Mesothelial cell of epicardium (in vitro differentiated cells): ENCODE measurements around the gene GABRA4. TPM values are rescaled to one million over a fixed set of nuclear protein-coding genes. Genes with fewer than 3 reads are reported as not detected.

Experiments used
- DNase-seq, 2 experiments: peaks; one replicate each; pipeline ENCODE4 v3.0.0; 2021; ENCODE audit warnings: low spot score in 2 of 2; ENCODE audit not compliant: unreplicated experiment in 2 of 2
- H3K27ac Mint-ChIP-seq: 2 replicates; pipeline ENCODE4 v1.8.0; 2021; ENCODE audit warnings: mixed read lengths
- H3K27me3 Mint-ChIP-seq: 2 replicates; pipeline ENCODE4 v1.8.0; 2021; ENCODE audit warnings: low read depth, mixed read lengths
- H3K36me3 Mint-ChIP-seq: 2 replicates; pipeline ENCODE4 v1.8.0; 2021; ENCODE audit warnings: mixed read lengths
- H3K4me1 Mint-ChIP-seq: 2 replicates; pipeline ENCODE4 v1.8.0; 2021; ENCODE audit warnings: mixed read lengths
- H3K4me3 Mint-ChIP-seq: 2 replicates; pipeline ENCODE4 v1.8.0; 2021; ENCODE audit warnings: mild to moderate bottlenecking, moderate library complexity, mixed read lengths
- H3K9me3 Mint-ChIP-seq: 2 replicates; pipeline ENCODE4 v1.8.0; 2021; ENCODE audit warnings: mixed read lengths
- total RNA-seq: library from RNA; stranded (reverse); gene quantifications from 3 replicates; pipeline ENCODE4 v1.2.1, GENCODE V29; 2021
- TF ChIP-seq, protein P1 (sequence below): fragments of 200-600 bp; sonication (generic); IDR thresholded peaks from one replicate; pipeline ENCODE4 v1.5.0; 2021; ENCODE audit warnings: antibody characterized with exemption; ENCODE audit not compliant: unreplicated experiment

The GABRA4 gene
- total RNA-seq, 1 donor from 2014 or later, result not detected

DNA sequence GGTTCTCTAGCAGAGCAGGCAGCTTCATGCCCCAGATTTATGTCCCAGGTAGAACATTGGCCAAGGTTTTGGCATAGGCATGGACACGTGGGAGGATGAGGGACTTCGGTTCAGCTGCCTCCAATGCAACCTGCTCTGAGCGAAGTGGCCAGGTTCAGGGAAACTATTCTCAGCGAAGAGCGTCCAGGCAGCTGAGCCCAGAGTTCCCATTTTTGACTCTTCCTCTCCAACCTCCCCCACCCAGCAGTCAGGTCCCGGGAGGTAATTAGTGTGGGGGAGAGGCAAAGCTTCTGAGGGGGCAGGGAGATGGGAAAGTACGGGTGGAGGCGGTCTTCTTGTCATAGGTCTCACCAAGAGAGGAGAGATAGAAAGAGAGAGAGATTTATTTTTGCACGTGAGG, 1.0 kb downstream of the GABRA4 start:
- H3K27me3 Mint-ChIP-seq, result peaks cover under 1% of the 10 kb centered on the region

DNA sequence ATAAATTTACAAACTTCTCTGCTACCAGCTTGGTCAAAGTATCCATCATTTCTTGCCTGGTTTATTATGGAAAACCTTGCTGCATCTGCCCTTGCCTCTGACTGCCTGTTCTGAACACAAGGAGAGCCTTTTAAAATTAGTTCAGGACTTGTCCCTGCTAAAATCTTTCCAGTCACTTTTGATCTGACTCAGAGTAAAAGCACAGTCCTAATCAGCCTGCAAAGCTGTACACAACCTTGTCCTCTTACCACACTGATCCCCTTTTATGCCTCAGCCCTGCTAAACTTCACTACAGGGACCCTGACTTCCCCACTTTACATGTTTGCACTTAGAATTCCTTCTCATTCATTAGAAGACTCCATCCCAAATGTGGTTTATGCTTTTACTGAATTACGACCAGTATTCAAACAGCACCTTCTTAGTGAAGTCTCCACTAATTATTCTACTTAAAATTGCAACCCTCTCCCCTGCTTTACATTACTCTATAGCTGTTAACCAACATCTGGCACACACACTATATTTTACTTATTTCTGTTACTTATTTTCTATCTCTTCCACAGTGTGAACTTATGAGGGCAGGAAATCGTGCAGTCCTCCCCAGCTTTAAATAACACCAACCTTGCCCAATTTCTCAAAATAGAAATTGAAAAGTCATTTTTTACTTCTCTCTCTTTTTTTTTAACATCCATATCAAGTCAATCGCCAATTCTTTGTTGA, 6.3 kb downstream of the GABRA4 start:
- Mint-ChIP-seq H3K9me3 (no peaks in the 10 kb centered on the region), H3K4me1 (peaks cover under 1% of the 10 kb centered on the region), H3K36me3 (no peaks in the 10 kb centered on the region), H3K27ac (no peak overlapping the region), H3K27me3 (peaks cover 10% of the 10 kb centered on the region), H3K4me3 (no peak overlapping the region)
- TF ChIP-seq, protein P1, sequence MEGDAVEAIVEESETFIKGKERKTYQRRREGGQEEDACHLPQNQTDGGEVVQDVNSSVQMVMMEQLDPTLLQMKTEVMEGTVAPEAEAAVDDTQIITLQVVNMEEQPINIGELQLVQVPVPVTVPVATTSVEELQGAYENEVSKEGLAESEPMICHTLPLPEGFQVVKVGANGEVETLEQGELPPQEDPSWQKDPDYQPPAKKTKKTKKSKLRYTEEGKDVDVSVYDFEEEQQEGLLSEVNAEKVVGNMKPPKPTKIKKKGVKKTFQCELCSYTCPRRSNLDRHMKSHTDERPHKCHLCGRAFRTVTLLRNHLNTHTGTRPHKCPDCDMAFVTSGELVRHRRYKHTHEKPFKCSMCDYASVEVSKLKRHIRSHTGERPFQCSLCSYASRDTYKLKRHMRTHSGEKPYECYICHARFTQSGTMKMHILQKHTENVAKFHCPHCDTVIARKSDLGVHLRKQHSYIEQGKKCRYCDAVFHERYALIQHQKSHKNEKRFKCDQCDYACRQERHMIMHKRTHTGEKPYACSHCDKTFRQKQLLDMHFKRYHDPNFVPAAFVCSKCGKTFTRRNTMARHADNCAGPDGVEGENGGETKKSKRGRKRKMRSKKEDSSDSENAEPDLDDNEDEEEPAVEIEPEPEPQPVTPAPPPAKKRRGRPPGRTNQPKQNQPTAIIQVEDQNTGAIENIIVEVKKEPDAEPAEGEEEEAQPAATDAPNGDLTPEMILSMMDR, result no peak
- no peak for DNase-seq

More for the DNA sequence above, 1.0 kb downstream of the GABRA4 start:
- H3K4me3 Mint-ChIP-seq, result peak overlapping the region; percentile 62
- H3K36me3 Mint-ChIP-seq, result no peaks in the 10 kb centered on the region
- H3K4me1 Mint-ChIP-seq, result peaks cover 20% of the 10 kb centered on the region
- no peak overlapping the region for H3K27ac Mint-ChIP-seq
- no peak for DNase-seq
- TF ChIP-seq, protein P1, result no peak
- no peaks in the 10 kb centered on the region for H3K9me3 Mint-ChIP-seq

DNA sequence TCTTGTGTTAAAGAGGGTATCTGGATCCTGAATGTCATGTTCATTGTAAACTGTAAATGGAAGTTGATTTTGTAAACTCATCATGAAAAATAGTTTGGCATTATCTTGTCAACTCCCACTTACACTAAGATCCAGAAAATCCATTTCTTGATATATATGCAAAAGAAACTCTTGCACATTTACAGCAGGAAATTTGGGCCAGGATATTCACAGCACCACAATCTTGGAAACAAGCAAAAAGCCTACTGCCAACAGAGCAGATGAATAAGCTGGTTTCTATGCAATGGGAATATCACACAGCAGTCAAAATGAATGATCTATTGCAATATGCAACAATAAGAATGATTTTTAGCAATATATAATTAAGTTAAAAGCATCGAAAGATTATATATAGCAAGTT, 8.6 kb downstream of the GABRA4 start:
- Mint-ChIP-seq H3K27me3 (peaks cover 11% of the 10 kb centered on the region), H3K27ac (no peak overlapping the region), H3K9me3 (no peaks in the 10 kb centered on the region), H3K4me3 (no peak overlapping the region), H3K4me1 (no peaks in the 10 kb centered on the region), H3K36me3 (no peaks in the 10 kb centered on the region)
- TF ChIP-seq, protein P1, result no peak
- DNase-seq, result no peak

DNA sequence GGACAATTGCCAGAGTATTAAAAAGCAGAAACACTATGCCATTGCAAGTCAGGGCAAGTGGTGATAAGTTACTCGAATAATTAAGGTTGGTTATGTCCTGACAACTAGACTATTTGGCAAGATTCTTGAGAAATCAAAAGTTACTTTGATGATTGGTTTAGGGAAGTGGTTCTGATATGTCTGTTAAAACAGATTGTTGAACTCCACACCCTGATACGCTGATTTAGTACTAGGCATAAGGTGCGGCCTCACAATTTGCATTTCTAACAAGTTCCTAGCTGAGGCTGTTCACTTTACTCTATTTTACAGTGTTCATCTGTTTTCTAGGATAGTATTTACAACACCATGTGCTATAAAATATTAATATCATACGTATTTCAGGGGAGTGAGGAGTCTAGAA, 12.5 kb downstream of the GABRA4 start:
- H3K4me1 Mint-ChIP-seq, result no peaks in the 10 kb centered on the region
- no peaks in the 10 kb centered on the region for H3K9me3 Mint-ChIP-seq
- no peaks in the 10 kb centered on the region for H3K36me3 Mint-ChIP-seq
- TF ChIP-seq, protein P1, result no peak
- no peak for DNase-seq
- peaks cover 28% of the 10 kb centered on the region for H3K27me3 Mint-ChIP-seq
- no peak overlapping the region for H3K4me3 Mint-ChIP-seq
- H3K27ac Mint-ChIP-seq, result no peak overlapping the region

DNA sequence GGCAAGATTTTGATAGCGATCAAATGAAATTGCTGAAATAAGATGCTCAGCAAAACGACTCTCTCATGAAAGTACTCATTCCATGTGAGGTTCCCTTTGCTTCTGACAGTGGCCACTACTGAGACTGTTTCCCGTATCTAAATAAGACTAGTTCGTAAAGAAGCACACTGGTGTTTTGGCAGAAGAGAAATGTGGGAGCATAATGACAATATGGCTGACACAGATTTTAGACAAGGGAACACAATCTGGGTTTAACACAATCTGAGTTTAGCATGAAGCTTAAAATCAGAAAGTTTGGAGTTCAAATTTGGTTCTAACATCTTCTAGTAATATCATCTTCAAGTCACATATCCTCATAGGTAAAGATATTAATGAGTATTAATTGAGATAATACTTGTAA, 13.7 kb downstream of the GABRA4 start:
- Mint-ChIP-seq H3K36me3 (no peaks in the 10 kb centered on the region), H3K27ac (no peak overlapping the region), H3K4me3 (no peak overlapping the region), H3K4me1 (no peaks in the 10 kb centered on the region), H3K9me3 (no peaks in the 10 kb centered on the region), H3K27me3 (peaks cover 40% of the 10 kb centered on the region)
- TF ChIP-seq, protein P1, result no peak
- DNase-seq, result no peak
